ENCODE measurements around the gene SLX9. TPM values are rescaled to one million over a fixed set of nuclear protein-coding genes. Genes with fewer than 3 reads are reported as not detected.

The SLX9 gene
- total and polyA plus RNA-seq, 12 donors = 11.1 to 45.3 (median 23.7) TPM

GRCh38 chr21:44993321-44994046 lies 53.7 kb downstream of the SLX9 start:
- peaks cover 11 to 15% of the 10 kb centered on the region in 2 donors for H3K4me1 ChIP-seq (replicated peaks in 1 of 2)
- H3K27ac ChIP-seq = no peak overlapping the region

GRCh38 chr21:44994047-44994694 lies 54.3 kb downstream of the SLX9 start:
- H3K27ac ChIP-seq = no peak overlapping the region
- DNase-seq = no peak

More at GRCh38 chr21:44993321-44994046, 53.7 kb downstream of the SLX9 start:
- H3K36me3 ChIP-seq (replicated peaks in 1 of 2) = no peaks in the 10 kb centered on the region
- no peaks in the 10 kb centered on the region for H3K9me3 ChIP-seq (replicated peaks in 1 of 3)
- TF ChIP-seq CTCF (IDR thresholded peaks at IDR 0.05) = no peak
- no peak for DNase-seq
- H3K27me3 ChIP-seq = no peaks in the 10 kb centered on the region
- intact Hi-C loops (cut with DNase I) = no loop called here
- WGBS, 4 donors = 87 to 89% (median 88%) methylated on average over 18 to 20 of the region's 20 CpGs
- H3K4me3 ChIP-seq = no peak overlapping the region

GRCh38 chr21:44994695-44995342 lies 55.0 kb downstream of the SLX9 start:
- Histone ChIP-seq H3K27ac (no peak overlapping the region), H3K4me1 (replicated peaks in 1 of 2) (peaks cover 4 to 5% of the 10 kb centered on the region in 2 donors), H3K27me3 (no peaks in the 10 kb centered on the region), H3K36me3 (replicated peaks in 1 of 2) (no peaks in the 10 kb centered on the region), H3K9me3 (replicated peaks in 1 of 3) (no peaks in the 10 kb centered on the region), H3K4me3 (no peak overlapping the region)
- TF ChIP-seq CTCF (IDR thresholded peaks at IDR 0.05) = no peak
- no peak for TF ChIP-seq POLR2A (IDR thresholded peaks at IDR 0.05)
- 85 to 93% (median 89%) methylated on average over 6 to 15 of the region's 15 CpGs for WGBS, 4 donors
- no peak for DNase-seq
- intact Hi-C loops (cut with DNase I) = no loop called here

More at GRCh38 chr21:44994047-44994694, 54.3 kb downstream of the SLX9 start:
- no peak overlapping the region for H3K4me3 ChIP-seq
- WGBS, 4 donors = 80 to 84% (median 82%) methylated on average over 24 of the region's 24 CpGs
- H3K4me1 ChIP-seq (replicated peaks in 1 of 2) = peaks cover 11 to 12% of the 10 kb centered on the region in 2 donors
- intact Hi-C loops (cut with DNase I) = no loop called here
- no peak for TF ChIP-seq POLR2A (IDR thresholded peaks at IDR 0.05)
- no peak for TF ChIP-seq CTCF (IDR thresholded peaks at IDR 0.05)
- no peaks in the 10 kb centered on the region for H3K36me3 ChIP-seq (replicated peaks in 1 of 2)
- no peaks in the 10 kb centered on the region for H3K9me3 ChIP-seq (replicated peaks in 1 of 3)
- H3K27me3 ChIP-seq = no peaks in the 10 kb centered on the region

GRCh38 chr21:44995343-44995941 lies 55.6 kb downstream of the SLX9 start:
- Histone ChIP-seq H3K36me3 (replicated peaks in 1 of 2) (no peaks in the 10 kb centered on the region), H3K9me3 (replicated peaks in 1 of 3) (no peaks in the 10 kb centered on the region), H3K27ac (no peak overlapping the region), H3K4me3 (no peak overlapping the region), H3K27me3 (no peaks in the 10 kb centered on the region), H3K4me1 (replicated peaks in 1 of 2) (no peaks in the 10 kb centered on the region)
- DNase-seq = no peak
- 90 to 92% (median 91%) methylated on average over 15 to 23 of the region's 23 CpGs for WGBS, 4 donors
- TF ChIP-seq CTCF (IDR thresholded peaks at IDR 0.05) (no peak), POLR2A (IDR thresholded peaks at IDR 0.05) (no peak)
- intact Hi-C loops (cut with DNase I) = no loop called here
